Gastroesophageal sphincter (tissue), 3 donors: ENCODE data around the gene NR0B2.

Experiments used
- POLR2A ChIP-seq, 2 donors: fragments of 450-650 bp; IDR thresholded peaks; one replicate each; pipeline ENCODE4 v1.6.1; 2017; ENCODE audit warnings: antibody characterized with exemption in 2 of 2, mild to moderate bottlenecking in 2 of 2, moderate library complexity in 1 of 2
- TF ChIP-seq, protein P1 (sequence below), 4 experiments: fragments of 200-600 bp in 2 of 4; fragments of 450-650 bp in 2 of 4; sonication (generic) in 1 of 4; IDR thresholded peaks; one replicate each; pipeline ENCODE4 v1.5.1; 2017 to 2019; ENCODE audit warnings: antibody characterized with exemption in 4 of 4, mild to moderate bottlenecking in 2 of 4, moderate library complexity in 2 of 4

DNA sequence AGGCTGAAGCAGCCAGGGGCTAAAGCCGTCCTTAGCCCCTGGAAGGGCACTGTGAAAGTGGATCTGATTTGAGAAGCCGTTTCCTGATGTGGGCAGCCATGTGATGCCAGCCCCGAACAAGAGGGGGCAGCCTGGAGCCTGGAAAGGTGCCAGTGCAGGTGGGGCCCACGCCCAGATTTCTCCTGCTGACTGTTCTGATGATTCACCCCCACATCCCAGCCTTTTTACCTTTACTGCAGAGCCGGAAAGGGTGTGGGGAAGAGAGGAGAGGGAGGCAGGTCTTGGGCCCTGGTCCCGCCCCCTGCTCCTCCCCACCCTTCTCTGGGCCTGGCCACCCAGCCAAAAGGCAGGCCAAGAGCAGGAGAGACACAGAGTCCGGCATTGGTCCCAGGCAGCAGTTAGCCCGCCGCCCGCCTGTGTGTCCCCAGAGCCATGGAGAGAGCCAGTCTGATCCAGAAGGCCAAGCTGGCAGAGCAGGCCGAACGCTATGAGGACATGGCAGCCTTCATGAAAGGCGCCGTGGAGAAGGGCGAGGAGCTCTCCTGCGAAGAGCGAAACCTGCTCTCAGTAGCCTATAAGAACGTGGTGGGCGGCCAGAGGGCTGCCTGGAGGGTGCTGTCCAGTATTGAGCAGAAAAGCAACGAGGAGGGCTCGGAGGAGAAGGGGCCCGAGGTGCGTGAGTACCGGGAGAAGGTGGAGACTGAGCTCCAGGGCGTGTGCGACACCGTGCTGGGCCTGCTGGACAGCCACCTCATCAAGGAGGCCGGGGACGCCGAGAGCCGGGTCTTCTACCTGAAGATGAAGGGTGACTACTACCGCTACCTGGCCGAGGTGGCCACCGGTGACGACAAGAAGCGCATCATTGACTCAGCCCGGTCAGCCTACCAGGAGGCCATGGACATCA, 50.7 kb downstream of the NR0B2 start, which contains the start of gene SFN:
- no peak for TF ChIP-seq POLR2A (IDR thresholded peaks at IDR 0.05)
- TF ChIP-seq, protein P1, sequence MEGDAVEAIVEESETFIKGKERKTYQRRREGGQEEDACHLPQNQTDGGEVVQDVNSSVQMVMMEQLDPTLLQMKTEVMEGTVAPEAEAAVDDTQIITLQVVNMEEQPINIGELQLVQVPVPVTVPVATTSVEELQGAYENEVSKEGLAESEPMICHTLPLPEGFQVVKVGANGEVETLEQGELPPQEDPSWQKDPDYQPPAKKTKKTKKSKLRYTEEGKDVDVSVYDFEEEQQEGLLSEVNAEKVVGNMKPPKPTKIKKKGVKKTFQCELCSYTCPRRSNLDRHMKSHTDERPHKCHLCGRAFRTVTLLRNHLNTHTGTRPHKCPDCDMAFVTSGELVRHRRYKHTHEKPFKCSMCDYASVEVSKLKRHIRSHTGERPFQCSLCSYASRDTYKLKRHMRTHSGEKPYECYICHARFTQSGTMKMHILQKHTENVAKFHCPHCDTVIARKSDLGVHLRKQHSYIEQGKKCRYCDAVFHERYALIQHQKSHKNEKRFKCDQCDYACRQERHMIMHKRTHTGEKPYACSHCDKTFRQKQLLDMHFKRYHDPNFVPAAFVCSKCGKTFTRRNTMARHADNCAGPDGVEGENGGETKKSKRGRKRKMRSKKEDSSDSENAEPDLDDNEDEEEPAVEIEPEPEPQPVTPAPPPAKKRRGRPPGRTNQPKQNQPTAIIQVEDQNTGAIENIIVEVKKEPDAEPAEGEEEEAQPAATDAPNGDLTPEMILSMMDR (IDR thresholded peaks at IDR 0.05): no peak
